ENCODE measurements around the gene ABCG4.

DNA sequence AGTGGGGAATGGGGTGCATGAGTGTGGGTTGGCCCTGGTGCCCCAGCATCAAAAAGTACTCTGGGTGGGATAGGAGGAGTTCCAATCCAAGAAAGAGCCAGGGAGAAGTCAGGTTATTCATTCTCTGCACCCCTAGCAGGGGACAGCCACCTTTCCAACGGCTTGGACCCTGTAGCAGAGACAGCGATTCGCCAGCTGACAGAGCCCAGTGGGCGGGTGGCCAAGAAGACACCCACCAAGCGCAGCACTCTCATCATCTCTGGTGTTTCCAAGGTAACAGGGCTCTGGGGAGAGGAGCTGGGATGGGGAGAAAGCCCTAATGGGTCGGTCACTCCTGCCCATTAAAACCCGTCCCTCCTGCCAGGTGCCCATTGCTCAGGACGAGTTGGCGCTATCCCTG, 35.1 kb upstream of the ABCG4 start:
- TF ChIP-seq, protein P1, sequence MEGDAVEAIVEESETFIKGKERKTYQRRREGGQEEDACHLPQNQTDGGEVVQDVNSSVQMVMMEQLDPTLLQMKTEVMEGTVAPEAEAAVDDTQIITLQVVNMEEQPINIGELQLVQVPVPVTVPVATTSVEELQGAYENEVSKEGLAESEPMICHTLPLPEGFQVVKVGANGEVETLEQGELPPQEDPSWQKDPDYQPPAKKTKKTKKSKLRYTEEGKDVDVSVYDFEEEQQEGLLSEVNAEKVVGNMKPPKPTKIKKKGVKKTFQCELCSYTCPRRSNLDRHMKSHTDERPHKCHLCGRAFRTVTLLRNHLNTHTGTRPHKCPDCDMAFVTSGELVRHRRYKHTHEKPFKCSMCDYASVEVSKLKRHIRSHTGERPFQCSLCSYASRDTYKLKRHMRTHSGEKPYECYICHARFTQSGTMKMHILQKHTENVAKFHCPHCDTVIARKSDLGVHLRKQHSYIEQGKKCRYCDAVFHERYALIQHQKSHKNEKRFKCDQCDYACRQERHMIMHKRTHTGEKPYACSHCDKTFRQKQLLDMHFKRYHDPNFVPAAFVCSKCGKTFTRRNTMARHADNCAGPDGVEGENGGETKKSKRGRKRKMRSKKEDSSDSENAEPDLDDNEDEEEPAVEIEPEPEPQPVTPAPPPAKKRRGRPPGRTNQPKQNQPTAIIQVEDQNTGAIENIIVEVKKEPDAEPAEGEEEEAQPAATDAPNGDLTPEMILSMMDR (IDR thresholded peaks at IDR 0.05) = no peak
- TF ChIP-seq POLR2A (IDR thresholded peaks at IDR 0.05) = no peak
